AG04450 (cell line): Measurements from ENCODE around the gene C10orf90. TPM values are rescaled to one million over a fixed set of nuclear protein-coding genes. Genes with fewer than 3 reads are reported as not detected.

Experiments
- CTCF ChIA-PET: fragments of 300-600, 350-600 bp; formaldehyde crosslinking; extraction: SDS; loops from one replicate; lab custom pipeline; 2022; ENCODE audit warnings: antibody characterized with exemption, inconsistent platforms; lab: Charles Lee
- POLR2A ChIA-PET: fragments of 350-600 bp; formaldehyde crosslinking; extraction: SDS; loops from one replicate; lab custom pipeline; 2021; ENCODE audit warnings: antibody characterized with exemption, inconsistent platforms; lab: Yijun Ruan, JAX
- DNase-seq: peaks from one replicate; pipeline ENCODE4 v3.0.0-alpha.2; 2011; ENCODE audit warnings: low read depth, low spot score
- H3K27ac ChIP-seq: one replicate; pipeline ENCODE4 v1.5.1; 2012; ENCODE audit warnings: low read depth, low read length, control low read depth
- H3K27me3 ChIP-seq: one replicate; pipeline ENCODE4 v1.6.0; 2012; ENCODE audit warnings: low read length; ENCODE audit not compliant: control insufficient read depth, insufficient read depth
- H3K4me3 ChIP-seq: 2 replicates; pipeline ENCODE4 v1.5.1; 2011; ENCODE audit warnings: mild to moderate bottlenecking, low read depth, low read length, control low read depth
- H3K9me3 ChIP-seq: 2 replicates; pipeline ENCODE4 v1.5.1; 2012; ENCODE audit warnings: low read length; ENCODE audit not compliant: control insufficient read depth, insufficient read depth
- CTCF ChIP-seq: IDR thresholded peaks from 2 replicates; pipeline ENCODE4 v1.5.1; 2011; ENCODE audit warnings: low read depth, low read length, control low read depth, inconsistent platforms
- polyA plus RNA-seq: library from polyadenylated mRNA; depleted of rRNA; stranded (reverse); fragments of >200 nt; gene quantifications from 2 replicates; pipeline ENCODE4 v1.2.3, GENCODE V29; 2011

Gene C10orf90
- polyA plus RNA-seq, 1 experiment, result 0.10 TPM

DNA sequence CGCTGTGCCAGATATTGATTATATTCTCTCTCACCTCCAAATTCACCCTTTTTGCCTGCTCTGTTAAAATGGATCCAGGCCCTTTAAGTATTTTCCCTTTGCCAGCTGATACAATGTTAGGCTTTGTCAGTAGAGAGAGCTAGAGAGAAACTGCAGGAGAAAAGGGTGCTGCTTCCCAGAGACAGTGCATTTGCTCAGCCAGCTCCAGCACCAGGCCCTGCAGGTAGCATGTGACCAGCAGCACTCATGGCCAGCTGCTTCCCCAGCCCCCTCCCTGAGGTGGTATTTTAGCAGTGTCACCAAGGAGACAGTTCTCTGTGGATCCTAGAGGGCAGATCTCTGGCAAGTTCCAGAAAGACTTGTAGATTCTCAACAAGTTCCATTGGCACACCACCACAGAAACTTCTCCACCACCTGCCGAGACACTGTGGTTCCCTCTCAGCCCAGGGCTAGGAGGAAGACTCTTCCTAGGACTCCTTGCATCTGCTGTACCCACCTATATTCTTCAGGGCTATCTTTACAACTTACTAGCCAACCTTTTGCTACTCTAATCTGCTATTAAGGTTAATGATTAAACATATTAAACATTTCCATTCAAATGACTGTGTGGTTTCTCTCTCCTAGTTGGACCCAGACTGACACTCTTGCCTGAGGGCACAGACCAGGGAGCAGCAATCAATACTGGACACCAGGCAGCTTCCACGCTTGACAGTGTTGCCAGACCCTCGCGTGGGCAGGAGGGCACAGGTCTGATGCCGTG is 246.6 kb downstream of the C10orf90 start:
- ChIA-PET CTCF (no interaction called here), POLR2A (no interaction called here)
- Histone ChIP-seq H3K27ac (no peak overlapping the region), H3K4me3 (no peak overlapping the region), H3K27me3 (no peaks in the 10 kb centered on the region), H3K9me3 (peaks cover 13% of the 10 kb centered on the region)
- DNase-seq, result no peak
- TF ChIP-seq CTCF, result no peak

GRCh38 chr10:126422567-126422966 is 247.9 kb downstream of the C10orf90 start:
- ChIA-PET CTCF (no interaction called here), POLR2A (no interaction called here)
- Histone ChIP-seq H3K27ac (no peak overlapping the region), H3K9me3 (peaks cover 13% of the 10 kb centered on the region), H3K4me3 (no peak overlapping the region), H3K27me3 (no peaks in the 10 kb centered on the region)
- DNase-seq, result no peak
- TF ChIP-seq CTCF, result no peak

- CTCF ChIA-PET, result no interaction called here
- Histone ChIP-seq H3K27ac (peak overlapping the region; percentile 74), H3K4me3 (no peak overlapping the region)
These were observed 248.7 kb downstream of the C10orf90 start for GRCh38 chr10:126421756-126422256.

DNA sequence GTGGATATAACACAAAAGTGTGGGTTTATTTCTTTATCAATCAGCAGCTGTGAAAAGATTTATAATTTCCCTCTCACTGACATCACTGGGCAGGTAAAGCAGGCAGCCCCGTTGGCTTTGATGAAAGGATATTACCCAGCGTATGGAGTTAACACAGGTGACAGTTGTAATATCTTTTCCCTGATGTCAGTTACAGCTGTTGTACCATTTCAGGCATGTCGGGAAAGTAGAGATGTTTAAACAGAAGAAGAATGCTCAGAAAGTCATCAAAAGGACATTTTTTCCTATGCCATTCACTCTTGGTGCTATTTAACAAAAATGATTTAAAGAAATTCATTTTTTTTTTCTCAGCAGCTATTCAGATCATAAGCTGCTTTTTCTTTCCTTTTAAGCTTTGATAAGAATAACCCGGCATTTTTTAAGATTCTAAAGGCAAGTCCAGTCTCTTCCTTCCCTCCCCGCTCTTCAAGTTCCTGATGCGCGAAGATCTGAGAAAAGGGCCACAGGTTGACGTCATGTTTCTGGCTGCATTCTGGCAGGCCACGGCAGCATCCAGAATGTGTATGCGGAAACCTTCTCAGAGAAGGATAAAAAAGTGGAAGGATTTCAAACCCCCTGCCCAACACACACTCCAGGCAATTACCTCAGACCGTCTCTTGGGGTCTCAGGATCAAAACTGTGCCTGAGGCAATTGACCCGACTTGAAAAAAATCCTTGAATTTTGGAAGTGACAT is 249.8 kb downstream of the C10orf90 start:
- Histone ChIP-seq H3K27ac (peak overlapping the region; percentile 74), H3K9me3 (peaks cover 13% of the 10 kb centered on the region), H3K27me3 (no peaks in the 10 kb centered on the region), H3K4me3 (no peak overlapping the region)
- CTCF ChIA-PET, result interaction anchor here (1.1 to 2.4 kb wide), 3 partner anchors 17 to 486 kb away, joined by 3 to 7 read pairs (median 4); no protein-coding TSS in a partner anchor
- no peak for DNase-seq
- no peak for TF ChIP-seq CTCF
- POLR2A ChIA-PET, result no interaction called here

More at GRCh38 chr10:126421756-126422256, 248.7 kb downstream of the C10orf90 start:
- Histone ChIP-seq H3K9me3 (peaks cover 13% of the 10 kb centered on the region), H3K27me3 (no peaks in the 10 kb centered on the region)
- DNase-seq, result peak; percentile 72
- POLR2A ChIA-PET, result no interaction called here
- TF ChIP-seq CTCF, result no peak
